Left cardiac atrium (tissue), 4 donors: ENCODE measurements around the gene CUX1. TPM values are rescaled to one million over a fixed set of nuclear protein-coding genes. Genes with fewer than 3 reads are reported as not detected.
"Not testable (repeated sequence)": the region's sequence is repeated elsewhere in the genome, so short reads cannot be mapped to it uniquely, and the experiment has no call there.

ENCODE experiments used
- ATAC-seq, 2 donors: fragments of 200-7000 bp; cut with Tn5 transposase; one replicate each; pipeline ENCODE4 v1.9.1; 2020; ENCODE audit warnings: mild to moderate bottlenecking in 2 of 2, moderate library complexity in 2 of 2
- DNase-seq: peaks from one replicate; pipeline ENCODE4 v3.0.0-alpha.2; 2020
- intact Hi-C, 2 donors: fragments of 100-400 bp; cut with DNase I; formaldehyde crosslinking; loops; one replicate each; pipeline versions ENCODE4 v1.14.1 to v1.15.1; 2022 to 2023
- total RNA-seq, 2 donors: library from RNA; stranded (reverse); fragmentation: NEBNext Ultra II Directional; extraction: Animal tissue kit (Norgen Biotek cat#: 25700); gene quantifications; one replicate each; pipeline ENCODE4 v1.2.1, GENCODE V29; 2021
- donor health status: DM: no; HTN: yes; CAD: no.
- donor health status: DM: no; HTN: yes; CAD: no; lungs with severe emphysema.
- donor health status: DM: yes; HTN: yes; CAD: no.
- donor health status: Dilated cardiomyopathy.

Gene CUX1
- total RNA-seq, 2 donors from 2014 or later = 81.6 to 108 TPM

GRCh38 chr7:102004848-102005247 lies 187.4 kb downstream of the CUX1 start:
- no peak for DNase-seq
- ATAC-seq = no peak
- intact Hi-C loops = no loop called here

- intact Hi-C loops = no loop called here
- DNase-seq (no peak), ATAC-seq (no peak)
Observed at GRCh38 chr7:102005933-102006480, 188.6 kb downstream of the CUX1 start.

GRCh38 chr7:102006695-102007094 lies 189.3 kb downstream of the CUX1 start:
- ATAC-seq = no peak
- intact Hi-C loops = no loop called here
- DNase-seq = no peak

- DNase-seq (no peak), ATAC-seq (peak in 1 of 2 donors; percentile 59)
- intact Hi-C loops = no loop called here
Observed at GRCh38 chr7:102008535-102009262, 191.3 kb downstream of the CUX1 start.

- intact Hi-C loops = no loop called here
- DNase-seq (no peak), ATAC-seq (peak in 1 of 2 donors; percentile 73)
Observed at GRCh38 chr7:102009628-102010027, 192.2 kb downstream of the CUX1 start.

- ATAC-seq, intact Hi-C loops, DNase-seq: not testable (repeated sequence)
Observed at GRCh38 chr7:102012112-102012830, 194.8 kb downstream of the CUX1 start.

- no peak for ATAC-seq
- intact Hi-C loops = no loop called here
- DNase-seq = no peak
Observed at GRCh38 chr7:102012941-102013461, 195.6 kb downstream of the CUX1 start.

GRCh38 chr7:102018876-102019275 lies 201.4 kb downstream of the CUX1 start:
- intact Hi-C loops = no loop called here
- DNase-seq (no peak), ATAC-seq (no peak)

- intact Hi-C loops = no loop called here
- no peak for DNase-seq
- ATAC-seq = no peak
Observed at GRCh38 chr7:102019461-102019860, 202.0 kb downstream of the CUX1 start.

- intact Hi-C loops = no loop called here
- no peak for ATAC-seq
- no peak for DNase-seq
Observed at GRCh38 chr7:102021841-102022618, 204.6 kb downstream of the CUX1 start.

GRCh38 chr7:102024005-102024768 lies 206.8 kb downstream of the CUX1 start:
- intact Hi-C loops = no loop called here
- peak; percentile 42 to 55 for ATAC-seq
- no peak for DNase-seq

GRCh38 chr7:102024769-102025391 lies 207.5 kb downstream of the CUX1 start:
- ATAC-seq (peak; percentile 71 to 85), DNase-seq (peak; percentile 36)
- intact Hi-C loops = no loop called here

GRCh38 chr7:102025777-102026176 lies 208.4 kb downstream of the CUX1 start:
- DNase-seq, intact Hi-C loops, ATAC-seq: not testable (repeated sequence)

- DNase-seq = no peak
- intact Hi-C loops = no loop called here
- no peak for ATAC-seq
Observed at GRCh38 chr7:102028206-102028826, 210.9 kb downstream of the CUX1 start.

GRCh38 chr7:102029616-102030015 lies 212.2 kb downstream of the CUX1 start:
- ATAC-seq = no peak
- DNase-seq = no peak
- intact Hi-C loops = no loop called here

- intact Hi-C loops = no loop called here
- ATAC-seq (no peak), DNase-seq (no peak)
Observed at GRCh38 chr7:102030696-102031095, 213.3 kb downstream of the CUX1 start.

GRCh38 chr7:102036958-102037357 lies 219.5 kb downstream of the CUX1 start:
- ATAC-seq = no peak

GRCh38 chr7:102039706-102040105 lies 222.3 kb downstream of the CUX1 start:
- intact Hi-C loops = no loop called here
- DNase-seq = no peak
- ATAC-seq = no peak

More at GRCh38 chr7:102036958-102037357, 219.5 kb downstream of the CUX1 start:
- no peak for DNase-seq
- intact Hi-C loops = no loop called here
